Stimulated activated CD8-positive, alpha-beta memory T cell treated with anti-CD3 and anti-CD28 coated beads, Interleukin-15, amount 100 ng/mL, for 1 hour (primary cell): ENCODE measurements around the gene MCIDAS.
A peak's percentile ranks its signal among the peaks of the same experiment; 100 is the strongest.

ENCODE experiments used
- DNase-seq: peaks from one replicate; pipeline ENCODE4 v3.0.0-alpha.2; 2020; ENCODE audit warnings: low read depth

The MCIDAS gene

GRCh38 chr5:55222092-55222984, 4.8 kb downstream of the MCIDAS start:
- no peak for DNase-seq

- DNase-seq = no peak
Observed at GRCh38 chr5:55220433-55221185, 6.5 kb downstream of the MCIDAS start.

- DNase-seq = no peak
Observed at GRCh38 chr5:55219770-55220169, 7.3 kb downstream of the MCIDAS start.

GRCh38 chr5:55218967-55219366, 8.1 kb downstream of the MCIDAS start:
- DNase-seq = no peak

- no peak for DNase-seq
Observed at GRCh38 chr5:55211184-55211874, 15.8 kb downstream of the MCIDAS start.

- DNase-seq = no peak
Observed at GRCh38 chr5:55205001-55205400, 22.1 kb downstream of the MCIDAS start.

- DNase-seq = no peak
Observed at GRCh38 chr5:55191165-55191564, 36.0 kb downstream of the MCIDAS start.

- no peak for DNase-seq
Observed at GRCh38 chr5:55188656-55189540, 38.2 kb downstream of the MCIDAS start.

GRCh38 chr5:55187370-55187769, 39.7 kb downstream of the MCIDAS start:
- no peak for DNase-seq

- no peak for DNase-seq
Observed at GRCh38 chr5:55180016-55180415, 47.1 kb downstream of the MCIDAS start.

GRCh38 chr5:55177078-55177477, 50.0 kb downstream of the MCIDAS start:
- DNase-seq = no peak

GRCh38 chr5:55176176-55176818, 50.8 kb downstream of the MCIDAS start:
- no peak for DNase-seq

- DNase-seq = no peak
Observed at GRCh38 chr5:55175781-55176175, 51.3 kb downstream of the MCIDAS start.

GRCh38 chr5:55173687-55174230, 53.4 kb downstream of the MCIDAS start:
- no peak for DNase-seq

GRCh38 chr5:55172937-55173686, 54.0 kb downstream of the MCIDAS start, which contains the start of gene CDC20B:
CDC20B (minus strand) TSS chr5:55173177; CDS start chr5:55173000, 177 bp downstream.
- DNase-seq = peak; percentile 30

GRCh38 chr5:55172051-55172899, 54.8 kb downstream of the MCIDAS start:
- peak; percentile 37 for DNase-seq

- no peak for DNase-seq
Observed at GRCh38 chr5:55171471-55171870, 55.6 kb downstream of the MCIDAS start.
